CD8-positive, alpha-beta memory T cell (primary cell): ENCODE results near the gene PHACTR2. TPM values are rescaled to one million over a fixed set of nuclear protein-coding genes. Genes with fewer than 3 reads are reported as not detected.
"Not testable (repeated sequence)": the region's sequence is repeated elsewhere in the genome, so short reads cannot be mapped to it uniquely, and the experiment has no call there.

Experiments used
- CTCF ChIA-PET: fragments of 350-600 bp; sonication (Branson Sonifier 250); formaldehyde crosslinking; loops from one replicate; lab custom pipeline; 2021; ENCODE audit warnings: antibody characterized with exemption; lab: Charles Lee
- POLR2A ChIA-PET: fragments of 350-600 bp; sonication (Branson Sonifier 250); formaldehyde crosslinking; loops from one replicate; lab custom pipeline; 2021; ENCODE audit warnings: antibody characterized with exemption; lab: Charles Lee
- DNase-seq, 5 donors: peaks; one replicate each; pipeline versions ENCODE4 v3.0.0 to v3.0.0-alpha.2; 2020 to 2022; ENCODE audit warnings: mixed read lengths in 1 of 5
- H3K27ac ChIP-seq: one replicate; pipeline ENCODE4 v1.7.0; 2013; ENCODE audit warnings: low read depth, mild to moderate bottlenecking, low read length, moderate library complexity
- H3K27me3 ChIP-seq: 2 replicates; pipeline ENCODE4 v1.7.0; 2013; ENCODE audit warnings: low read length, mild to moderate bottlenecking; ENCODE audit not compliant: insufficient read depth, poor library complexity, severe bottlenecking
- H3K36me3 ChIP-seq: 2 replicates; pipeline ENCODE4 v1.7.0; 2013; ENCODE audit warnings: mild to moderate bottlenecking, low read length, moderate library complexity; ENCODE audit not compliant: insufficient read depth
- H3K4me1 ChIP-seq: 2 replicates; pipeline ENCODE4 v1.7.0; 2013; ENCODE audit warnings: mild to moderate bottlenecking, low read length, moderate library complexity; ENCODE audit not compliant: insufficient read depth
- H3K4me3 ChIP-seq: 2 replicates; pipeline ENCODE4 v1.7.0; 2013; ENCODE audit warnings: mild to moderate bottlenecking, low read length
- H3K9me3 ChIP-seq: 2 replicates; pipeline ENCODE4 v1.7.0; 2013; ENCODE audit warnings: mild to moderate bottlenecking, low read length
- H3K27ac Mint-ChIP-seq, 8 donors: one replicate each; pipeline ENCODE4 v1.8.0; 2020 to 2021; ENCODE audit warnings: mixed read lengths in 8 of 8, mild to moderate bottlenecking in 6 of 8, inconsistent platforms in 3 of 8, moderate library complexity in 3 of 8
- H3K27me3 Mint-ChIP-seq, 2 donors: one replicate each; pipeline ENCODE4 v1.8.0; 2020 to 2021; ENCODE audit warnings: mixed read lengths in 2 of 2, mild to moderate bottlenecking in 1 of 2, moderate library complexity in 1 of 2
- H3K36me3 Mint-ChIP-seq, 3 donors: one replicate each; pipeline ENCODE4 v1.8.0; 2020 to 2021; ENCODE audit warnings: mixed read lengths in 3 of 3, inconsistent platforms in 1 of 3, mild to moderate bottlenecking in 1 of 3
- H3K4me1 Mint-ChIP-seq, 3 donors: one replicate each; pipeline ENCODE4 v1.8.0; 2020 to 2021; ENCODE audit warnings: mixed read lengths in 3 of 3, inconsistent platforms in 1 of 3, mild to moderate bottlenecking in 1 of 3
- H3K4me3 Mint-ChIP-seq, 7 donors: one replicate each; pipeline ENCODE4 v1.8.0; 2020 to 2021; ENCODE audit warnings: mixed read lengths in 7 of 7, mild to moderate bottlenecking in 6 of 7, moderate library complexity in 4 of 7, inconsistent platforms in 2 of 7
- H3K9me3 Mint-ChIP-seq, 5 donors: one replicate each; pipeline ENCODE4 v1.8.0; 2020 to 2022; ENCODE audit warnings: mixed read lengths in 5 of 5, mild to moderate bottlenecking in 3 of 5, moderate library complexity in 2 of 5, inconsistent platforms in 1 of 5
- polyA plus RNA-seq: library from polyadenylated mRNA; unstranded; fragments of 300-500 nt; fragmentation: Illumina TruSeq; gene quantifications from one replicate; pipeline ENCODE4 v1.2.3, GENCODE V29; 2021
- total RNA-seq, 2 experiments: library from RNA; stranded (reverse); gene quantifications; one replicate each; pipeline ENCODE4 v1.2.3, GENCODE V29; 2021

Gene PHACTR2
- total and polyA plus RNA-seq, 3 experiments from 2014 or later: 27.8 to 42.1 (median 29.1) TPM

GRCh38 chr6:143782481-143782880, 104.7 kb downstream of the PHACTR2 start:
- Histone ChIP-seq H3K4me3 (no peak overlapping the region), H3K4me1 (no peaks in the 10 kb centered on the region), H3K36me3 (peaks cover 6% of the 10 kb centered on the region), H3K27ac (no peak overlapping the region), H3K27me3 (no peaks in the 10 kb centered on the region), H3K9me3 (peaks cover 4% of the 10 kb centered on the region)
- Mint-ChIP-seq H3K4me3 (no peak overlapping the region), H3K4me1 (peaks cover 0 to 5% (median 0%) of the 10 kb centered on the region in 3 donors), H3K36me3 (peaks cover 40 to 77% (median 48%) of the 10 kb centered on the region in 3 donors), H3K27me3 (no peaks in the 10 kb centered on the region), H3K27ac (no peak overlapping the region), H3K9me3 (peaks cover 14 to 22% (median 18%) of the 10 kb centered on the region in 5 donors)
- POLR2A ChIA-PET: no interaction called here
- CTCF ChIA-PET: no interaction called here
- DNase-seq: no peak

- POLR2A ChIA-PET: no interaction called here
- Histone ChIP-seq H3K27me3 (no peaks in the 10 kb centered on the region), H3K9me3 (peaks cover 4% of the 10 kb centered on the region), H3K36me3 (peaks cover 6% of the 10 kb centered on the region), H3K4me3 (no peak overlapping the region), H3K27ac (no peak overlapping the region), H3K4me1 (no peaks in the 10 kb centered on the region)
- Mint-ChIP-seq H3K27me3 (no peaks in the 10 kb centered on the region), H3K4me3 (no peak overlapping the region), H3K9me3 (peaks cover 14 to 22% (median 18%) of the 10 kb centered on the region in 5 donors), H3K36me3 (peaks cover 40 to 76% (median 50%) of the 10 kb centered on the region in 3 donors), H3K27ac (peak overlapping the region in 1 of 8 donors; percentile 22), H3K4me1 (peaks cover 0 to 5% (median 0%) of the 10 kb centered on the region in 3 donors)
- no peak for DNase-seq
- CTCF ChIA-PET: interaction anchor here (0.7 kb wide), 1 partner anchor 9 kb away, joined by 3 read pairs; no protein-coding TSS in a partner anchor
Measured at GRCh38 chr6:143783077-143783476, 105.3 kb downstream of the PHACTR2 start.

GRCh38 chr6:143784316-143784715, 106.6 kb downstream of the PHACTR2 start:
- Mint-ChIP-seq H3K36me3 (peaks cover 34 to 76% (median 62%) of the 10 kb centered on the region in 3 donors), H3K27me3 (no peaks in the 10 kb centered on the region), H3K27ac (no peak overlapping the region), H3K4me1 (no peaks in the 10 kb centered on the region), H3K4me3 (peak overlapping the region in 1 of 7 donors; percentile 23), H3K9me3 (peaks cover 14 to 22% (median 18%) of the 10 kb centered on the region in 5 donors)
- ChIA-PET CTCF (no interaction called here), POLR2A (no interaction called here)
- H3K4me1 ChIP-seq: no peaks in the 10 kb centered on the region
- H3K4me3 ChIP-seq: no peak overlapping the region
- H3K9me3 ChIP-seq: peaks cover 4% of the 10 kb centered on the region
- H3K27me3 ChIP-seq: no peaks in the 10 kb centered on the region
- DNase-seq: no peak
- no peak overlapping the region for H3K27ac ChIP-seq
- H3K36me3 ChIP-seq: peaks cover 6% of the 10 kb centered on the region

DNA sequence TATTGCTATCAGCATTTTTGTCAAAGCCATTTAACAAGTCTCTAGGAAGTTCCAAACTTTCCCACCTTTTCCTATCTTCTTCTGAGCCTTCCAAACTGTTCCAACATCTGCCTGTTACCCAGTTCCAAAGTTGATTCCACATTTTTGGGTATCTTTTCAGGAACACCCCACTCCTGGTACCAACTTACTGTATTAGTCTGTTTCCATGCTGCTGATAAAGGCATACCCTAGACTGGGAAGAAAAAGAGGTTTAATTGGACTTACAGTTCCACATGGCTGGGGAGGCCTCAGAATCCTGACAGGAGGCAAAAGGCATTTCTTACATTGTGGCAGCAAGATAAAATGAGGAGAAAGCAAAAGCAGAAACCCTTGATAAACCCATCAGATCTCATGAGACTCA, 108.6 kb downstream of the PHACTR2 start:
- Mint-ChIP-seq H3K36me3 (peaks cover 44 to 80% (median 72%) of the 10 kb centered on the region in 3 donors), H3K27ac (peak overlapping the region in 1 of 8 donors; percentile 8), H3K9me3 (peaks cover 14 to 22% (median 18%) of the 10 kb centered on the region in 5 donors)
- H3K4me3 ChIP-seq, H3K36me3 ChIP-seq, POLR2A ChIA-PET, H3K4me1 Mint-ChIP-seq, H3K27me3 Mint-ChIP-seq, H3K27me3 ChIP-seq, DNase-seq, H3K27ac ChIP-seq, H3K4me3 Mint-ChIP-seq, H3K9me3 ChIP-seq, CTCF ChIA-PET, H3K4me1 ChIP-seq: not testable (repeated sequence)

DNA sequence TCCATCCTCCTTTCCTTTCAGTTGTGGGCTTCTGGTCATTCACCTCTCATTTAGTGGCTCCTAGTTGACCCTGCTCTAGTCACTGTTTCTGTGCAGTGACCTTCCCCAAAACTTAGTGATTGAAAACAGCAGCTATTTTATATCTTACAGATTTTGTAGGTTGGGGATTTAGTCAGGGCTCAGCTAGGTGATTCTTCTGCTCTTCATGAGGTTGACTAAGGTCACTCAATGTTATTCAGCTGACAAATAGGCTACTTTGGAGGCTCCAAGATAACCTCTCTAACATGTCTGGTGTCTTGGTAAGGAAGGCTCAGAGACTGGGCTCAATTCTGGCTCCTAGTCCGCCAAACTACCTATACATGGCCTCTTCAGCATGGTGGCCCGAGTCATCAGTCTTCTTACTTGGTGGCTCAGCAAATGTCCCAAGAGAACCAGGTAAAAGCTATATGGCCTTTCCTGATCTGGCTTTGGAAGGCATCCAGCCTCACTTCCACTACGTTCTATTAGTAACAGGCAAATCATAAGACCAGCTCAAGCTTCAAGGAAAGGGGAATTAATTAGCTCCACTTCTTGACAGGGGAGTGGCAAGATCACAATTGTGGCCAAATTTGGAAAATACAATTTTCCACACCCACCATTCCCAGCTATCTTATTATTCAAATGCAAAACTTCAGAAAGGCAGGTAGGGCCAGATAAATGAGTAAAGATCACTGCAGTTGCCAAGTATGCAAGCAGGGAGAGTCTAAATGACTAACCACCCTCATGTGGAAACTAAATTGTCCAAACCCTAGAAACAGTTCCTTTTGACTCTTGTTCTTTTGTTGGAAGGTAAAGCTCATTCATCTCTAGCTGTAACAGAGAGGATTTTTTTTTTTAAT, 114.9 kb downstream of the PHACTR2 start:
- H3K9me3 ChIP-seq: no peaks in the 10 kb centered on the region
- Mint-ChIP-seq H3K27ac (peak overlapping the region in 1 of 8 donors; percentile 19), H3K4me1 (peaks cover 0 to 13% (median 0%) of the 10 kb centered on the region in 3 donors), H3K36me3 (peaks cover 51 to 78% (median 74%) of the 10 kb centered on the region in 3 donors), H3K27me3 (no peaks in the 10 kb centered on the region), H3K9me3 (no peaks in the 10 kb centered on the region), H3K4me3 (no peak overlapping the region)
- DNase-seq: no peak
- POLR2A ChIA-PET: no interaction called here
- no peaks in the 10 kb centered on the region for H3K27me3 ChIP-seq
- CTCF ChIA-PET: no interaction called here
- H3K4me1 ChIP-seq: no peaks in the 10 kb centered on the region
- H3K36me3 ChIP-seq: no peaks in the 10 kb centered on the region
- no peak overlapping the region for H3K4me3 ChIP-seq
- peak overlapping the region; percentile 33 for H3K27ac ChIP-seq

DNA sequence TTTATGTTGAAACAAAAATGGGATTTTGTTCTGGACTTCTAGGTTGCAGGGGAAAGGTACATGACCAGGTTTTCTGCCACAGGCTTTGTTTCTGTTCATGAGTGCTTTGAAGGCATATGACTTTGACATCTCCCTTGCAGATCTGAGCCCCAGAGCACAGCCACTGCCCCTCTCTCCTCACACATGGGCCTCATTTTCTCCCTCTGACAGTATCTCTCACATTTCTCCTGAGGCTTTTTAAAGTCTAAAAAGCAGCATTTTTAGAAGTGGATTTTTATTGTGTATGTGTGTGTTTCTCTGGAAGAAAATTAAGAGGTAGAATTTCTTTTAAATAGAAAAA, 115.5 kb downstream of the PHACTR2 start:
- no peaks in the 10 kb centered on the region for H3K27me3 Mint-ChIP-seq
- H3K4me1 Mint-ChIP-seq: peaks cover 0 to 15% (median 2%) of the 10 kb centered on the region in 3 donors
- H3K27ac ChIP-seq: no peak overlapping the region
- H3K36me3 Mint-ChIP-seq: peaks cover 57 to 78% (median 77%) of the 10 kb centered on the region in 3 donors
- H3K9me3 ChIP-seq: no peaks in the 10 kb centered on the region
- H3K4me1 ChIP-seq: no peaks in the 10 kb centered on the region
- no peaks in the 10 kb centered on the region for H3K27me3 ChIP-seq
- ChIA-PET CTCF (interaction anchor here (1.4 kb wide), 1 partner anchor 218 kb away, joined by 3 read pairs; no protein-coding TSS in a partner anchor), POLR2A (no interaction called here)
- H3K4me3 Mint-ChIP-seq: no peak overlapping the region
- peak overlapping the region in 1 of 8 donors; percentile 44 for H3K27ac Mint-ChIP-seq
- H3K4me3 ChIP-seq: no peak overlapping the region
- H3K36me3 ChIP-seq: no peaks in the 10 kb centered on the region
- no peak for DNase-seq
- peaks cover 0 to 3% (median under 1%) of the 10 kb centered on the region in 5 donors for H3K9me3 Mint-ChIP-seq

GRCh38 chr6:143796551-143796950, 118.8 kb downstream of the PHACTR2 start:
- peaks cover 3 to 26% (median 7%) of the 10 kb centered on the region in 3 donors for H3K4me1 Mint-ChIP-seq
- H3K9me3 ChIP-seq, H3K4me3 ChIP-seq, H3K27me3 ChIP-seq, DNase-seq, H3K27ac ChIP-seq, H3K27me3 Mint-ChIP-seq, H3K36me3 ChIP-seq, H3K4me3 Mint-ChIP-seq, H3K4me1 ChIP-seq, POLR2A ChIA-PET, H3K27ac Mint-ChIP-seq, CTCF ChIA-PET: not testable (repeated sequence)
- H3K9me3 Mint-ChIP-seq: peaks cover 11 to 23% (median 18%) of the 10 kb centered on the region in 5 donors
- H3K36me3 Mint-ChIP-seq: peaks cover 64 to 78% (median 75%) of the 10 kb centered on the region in 3 donors

GRCh38 chr6:143798487-143798886, 120.7 kb downstream of the PHACTR2 start:
- H3K4me1 Mint-ChIP-seq: peaks cover 3 to 21% (median 9%) of the 10 kb centered on the region in 3 donors
- H3K27me3 Mint-ChIP-seq, H3K4me1 ChIP-seq, H3K27ac ChIP-seq, H3K36me3 ChIP-seq, POLR2A ChIA-PET, H3K4me3 Mint-ChIP-seq, H3K27ac Mint-ChIP-seq, DNase-seq, H3K27me3 ChIP-seq, H3K9me3 ChIP-seq, H3K4me3 ChIP-seq, CTCF ChIA-PET: not testable (repeated sequence)
- H3K36me3 Mint-ChIP-seq: peaks cover 52 to 65% (median 59%) of the 10 kb centered on the region in 3 donors
- peaks cover 11 to 23% (median 18%) of the 10 kb centered on the region in 5 donors for H3K9me3 Mint-ChIP-seq
